GM12872 (cell line): ENCODE data around the gene KCNC3.

ENCODE experiments used
- CTCF ChIP-seq: IDR thresholded peaks from 3 replicates; pipeline ENCODE4 v1.5.1; 2011; ENCODE audit warnings: low read depth, mild to moderate bottlenecking, low read length, moderate library complexity; ENCODE audit not compliant: insufficient read depth

The KCNC3 gene

GRCh38 chr19:50329146-50329925 lies at the start of gene KCNC3:
Gene KCNC3, minus strand, starts transcription at chr19:50329377. Its CDS starts 295 bp downstream, at chr19:50329082.
- TF ChIP-seq CTCF, result no peak

GRCh38 chr19:50378863-50379236 lies 49.7 kb upstream of the KCNC3 start:
- no peak for TF ChIP-seq CTCF

GRCh38 chr19:50378169-50378862 lies 49.1 kb upstream of the KCNC3 start:
- no peak for TF ChIP-seq CTCF

GRCh38 chr19:50377517-50377916 lies 48.3 kb upstream of the KCNC3 start:
- TF ChIP-seq CTCF, result no peak

GRCh38 chr19:50377051-50377461 lies 47.9 kb upstream of the KCNC3 start:
- no peak for TF ChIP-seq CTCF

- no peak for TF ChIP-seq CTCF
These were observed 47.2 kb upstream of the KCNC3 start, which contains the start of gene NR1H2 for GRCh38 chr19:50376166-50377050. Gene NR1H2, plus strand, starts transcription at chr19:50376457. Its CDS starts 1,149 bp downstream, at chr19:50377606.

- no peak for TF ChIP-seq CTCF
These were observed 42.8 kb upstream of the KCNC3 start for GRCh38 chr19:50371914-50372475.
